ENCODE data around the gene SDK1.
"Not testable (repeated sequence)": the region's sequence is repeated elsewhere in the genome, so short reads cannot be mapped to it uniquely, and the experiment has no call there.

SDK1 gene

GRCh38 chr7:3753868-3754267 lies 452.8 kb downstream of the SDK1 start:
- Histone ChIP-seq H3K4me1 (ENCODE audit: control insufficient read depth, insufficient read depth, low read length) (no peaks in the 10 kb centered on the region), H3K9me3 (ENCODE audit: control insufficient read depth, low read length) (no peaks in the 10 kb centered on the region), H3K4me3 (ENCODE audit: low read length) (no peak overlapping the region), H3K36me3 (ENCODE audit: control insufficient read depth, insufficient read depth, low read length, severe bottlenecking) (no peaks in the 10 kb centered on the region), H3K27me3 (replicated peaks; ENCODE audit: control insufficient read depth, insufficient read depth, low read length) (no peaks in the 10 kb centered on the region), H3K9ac (ENCODE audit: low read length) (no peak overlapping the region)
- peak; percentile 6 for DNase-seq (ENCODE audit: low read depth)

- no peaks in the 10 kb centered on the region for H3K4me1 ChIP-seq (ENCODE audit: control insufficient read depth, insufficient read depth, low read length)
- H3K4me3 ChIP-seq (ENCODE audit: low read length): no peak overlapping the region
- H3K9ac ChIP-seq (ENCODE audit: low read length): no peak overlapping the region
- H3K9me3 ChIP-seq (ENCODE audit: control insufficient read depth, low read length): no peaks in the 10 kb centered on the region
- no peaks in the 10 kb centered on the region for H3K36me3 ChIP-seq (ENCODE audit: control insufficient read depth, insufficient read depth, low read length, severe bottlenecking)
- no peaks in the 10 kb centered on the region for H3K27me3 ChIP-seq (replicated peaks; ENCODE audit: control insufficient read depth, insufficient read depth, low read length)
- DNase-seq (ENCODE audit: low read depth): no peak
Measured at GRCh38 chr7:3754493-3755341, 453.7 kb downstream of the SDK1 start.

- not testable (repeated sequence) for H3K4me3 ChIP-seq (ENCODE audit: low read length); DNase-seq (ENCODE audit: low read depth); H3K36me3 ChIP-seq (ENCODE audit: control insufficient read depth, insufficient read depth, low read length, severe bottlenecking); H3K9ac ChIP-seq (ENCODE audit: low read length); H3K27me3 ChIP-seq (replicated peaks; ENCODE audit: control insufficient read depth, insufficient read depth, low read length); H3K4me1 ChIP-seq (ENCODE audit: control insufficient read depth, insufficient read depth, low read length); H3K9me3 ChIP-seq (ENCODE audit: control insufficient read depth, low read length)
Measured at GRCh38 chr7:3755778-3756453, 454.9 kb downstream of the SDK1 start.

- H3K27me3 ChIP-seq (replicated peaks; ENCODE audit: control insufficient read depth, insufficient read depth, low read length): no peaks in the 10 kb centered on the region
- no peaks in the 10 kb centered on the region for H3K9me3 ChIP-seq (ENCODE audit: control insufficient read depth, low read length)
- no peak for DNase-seq (ENCODE audit: low read depth)
- no peaks in the 10 kb centered on the region for H3K36me3 ChIP-seq (ENCODE audit: control insufficient read depth, insufficient read depth, low read length, severe bottlenecking)
- H3K4me1 ChIP-seq (ENCODE audit: control insufficient read depth, insufficient read depth, low read length): peaks cover 7% of the 10 kb centered on the region
- no peak overlapping the region for H3K9ac ChIP-seq (ENCODE audit: low read length)
- no peak overlapping the region for H3K4me3 ChIP-seq (ENCODE audit: low read length)
Measured at GRCh38 chr7:3757059-3757458, 456.0 kb downstream of the SDK1 start.

- Histone ChIP-seq H3K9ac (ENCODE audit: low read length) (no peak overlapping the region), H3K27me3 (replicated peaks; ENCODE audit: control insufficient read depth, insufficient read depth, low read length) (no peaks in the 10 kb centered on the region), H3K4me3 (ENCODE audit: low read length) (no peak overlapping the region), H3K4me1 (ENCODE audit: control insufficient read depth, insufficient read depth, low read length) (peaks cover 9% of the 10 kb centered on the region), H3K9me3 (ENCODE audit: control insufficient read depth, low read length) (no peaks in the 10 kb centered on the region), H3K36me3 (ENCODE audit: control insufficient read depth, insufficient read depth, low read length, severe bottlenecking) (no peaks in the 10 kb centered on the region)
- DNase-seq (ENCODE audit: low read depth): peak; percentile 10
Measured at GRCh38 chr7:3760651-3761050, 459.6 kb downstream of the SDK1 start.

GRCh38 chr7:3762146-3762831 lies 461.2 kb downstream of the SDK1 start:
- H3K4me1 ChIP-seq (ENCODE audit: control insufficient read depth, insufficient read depth, low read length): peaks cover 9% of the 10 kb centered on the region
- no peaks in the 10 kb centered on the region for H3K27me3 ChIP-seq (replicated peaks; ENCODE audit: control insufficient read depth, insufficient read depth, low read length)
- no peak for DNase-seq (ENCODE audit: low read depth)
- H3K36me3 ChIP-seq (ENCODE audit: control insufficient read depth, insufficient read depth, low read length, severe bottlenecking): no peaks in the 10 kb centered on the region
- no peak overlapping the region for H3K9ac ChIP-seq (ENCODE audit: low read length)
- H3K9me3 ChIP-seq (ENCODE audit: control insufficient read depth, low read length): no peaks in the 10 kb centered on the region
- no peak overlapping the region for H3K4me3 ChIP-seq (ENCODE audit: low read length)

GRCh38 chr7:3767917-3768777 lies 467.1 kb downstream of the SDK1 start:
- DNase-seq (ENCODE audit: low read depth): no peak
- Histone ChIP-seq H3K36me3 (ENCODE audit: control insufficient read depth, insufficient read depth, low read length, severe bottlenecking) (no peaks in the 10 kb centered on the region), H3K27me3 (replicated peaks; ENCODE audit: control insufficient read depth, insufficient read depth, low read length) (no peaks in the 10 kb centered on the region), H3K4me3 (ENCODE audit: low read length) (no peak overlapping the region), H3K9ac (ENCODE audit: low read length) (no peak overlapping the region), H3K4me1 (ENCODE audit: control insufficient read depth, insufficient read depth, low read length) (no peaks in the 10 kb centered on the region), H3K9me3 (ENCODE audit: control insufficient read depth, low read length) (peaks cover 5% of the 10 kb centered on the region)

GRCh38 chr7:3771906-3772305 lies 470.9 kb downstream of the SDK1 start:
- no peak overlapping the region for H3K9ac ChIP-seq (ENCODE audit: low read length)
- no peaks in the 10 kb centered on the region for H3K27me3 ChIP-seq (replicated peaks; ENCODE audit: control insufficient read depth, insufficient read depth, low read length)
- no peaks in the 10 kb centered on the region for H3K36me3 ChIP-seq (ENCODE audit: control insufficient read depth, insufficient read depth, low read length, severe bottlenecking)
- no peaks in the 10 kb centered on the region for H3K4me1 ChIP-seq (ENCODE audit: control insufficient read depth, insufficient read depth, low read length)
- peaks cover 7% of the 10 kb centered on the region for H3K9me3 ChIP-seq (ENCODE audit: control insufficient read depth, low read length)
- no peak overlapping the region for H3K4me3 ChIP-seq (ENCODE audit: low read length)
- no peak for DNase-seq (ENCODE audit: low read depth)

GRCh38 chr7:3778345-3778744 lies 477.3 kb downstream of the SDK1 start:
- no peaks in the 10 kb centered on the region for H3K27me3 ChIP-seq (replicated peaks; ENCODE audit: control insufficient read depth, insufficient read depth, low read length)
- H3K9me3 ChIP-seq (ENCODE audit: control insufficient read depth, low read length): peaks cover 24% of the 10 kb centered on the region
- H3K36me3 ChIP-seq (ENCODE audit: control insufficient read depth, insufficient read depth, low read length, severe bottlenecking): no peaks in the 10 kb centered on the region
- peaks cover 2% of the 10 kb centered on the region for H3K4me1 ChIP-seq (ENCODE audit: control insufficient read depth, insufficient read depth, low read length)
- no peak for DNase-seq (ENCODE audit: low read depth)
- H3K4me3 ChIP-seq (ENCODE audit: low read length): no peak overlapping the region
- H3K9ac ChIP-seq (ENCODE audit: low read length): no peak overlapping the region

- Histone ChIP-seq H3K4me3 (ENCODE audit: low read length) (no peak overlapping the region), H3K27me3 (replicated peaks; ENCODE audit: control insufficient read depth, insufficient read depth, low read length) (no peaks in the 10 kb centered on the region), H3K9ac (ENCODE audit: low read length) (no peak overlapping the region), H3K36me3 (ENCODE audit: control insufficient read depth, insufficient read depth, low read length, severe bottlenecking) (no peaks in the 10 kb centered on the region), H3K4me1 (ENCODE audit: control insufficient read depth, insufficient read depth, low read length) (peaks cover 2% of the 10 kb centered on the region), H3K9me3 (ENCODE audit: control insufficient read depth, low read length) (peaks cover 28% of the 10 kb centered on the region)
- no peak for DNase-seq (ENCODE audit: low read depth)
Measured at GRCh38 chr7:3780016-3780415, 479.0 kb downstream of the SDK1 start.

Measured in adipocyte (in vitro differentiated cells).